Measurements from ENCODE around the gene FKBP5.

- TF ChIP-seq CTCF (IDR thresholded peaks at IDR 0.05; ENCODE audit: low read length) (no peak), EZH2 (optimal IDR thresholded peaks at IDR 0.05; ENCODE audit: low read depth, low read length) (no peak)
These were observed 138.3 kb downstream of the FKBP5 start for GRCh38 chr6:35550437-35550836.

Data from MM.1S (cell line).